B cell (primary cell): ENCODE measurements around the gene COL16A1.

Experiments
- EZH2 ChIP-seq: IDR thresholded peaks from 2 replicates; pipeline ENCODE4 v1.6.1; 2012; ENCODE audit warnings: borderline replicate concordance, low read depth, mild to moderate bottlenecking, moderate library complexity, low read length; ENCODE audit not compliant: insufficient read depth, poor library complexity, severe bottlenecking
- TF ChIP-seq, protein P1 (sequence below): fragments of 200-600 bp; IDR thresholded peaks from one replicate; pipeline ENCODE4 v1.8.0; 2022; ENCODE audit warnings: antibody characterized with exemption, mild to moderate bottlenecking

DNA sequence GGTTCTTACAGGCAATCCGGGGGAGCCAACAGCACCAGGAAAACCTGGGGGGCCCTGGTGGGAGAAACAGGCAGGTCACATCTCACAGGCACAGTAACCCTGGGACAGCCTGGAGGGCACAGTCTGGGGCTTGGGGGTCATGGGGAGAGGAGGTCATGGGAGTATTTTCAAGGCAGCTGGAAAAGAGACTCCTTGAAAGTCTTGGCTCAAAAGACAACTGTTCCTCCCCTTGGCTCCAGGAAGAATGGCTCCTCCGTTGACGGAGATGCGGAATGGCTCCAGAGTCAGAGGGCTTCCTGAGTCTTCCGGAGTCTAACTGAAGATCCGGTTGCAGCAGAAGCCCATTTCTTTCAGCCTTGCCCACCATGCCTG is 33.2 kb downstream of the COL16A1 start:
- TF ChIP-seq, protein P1, sequence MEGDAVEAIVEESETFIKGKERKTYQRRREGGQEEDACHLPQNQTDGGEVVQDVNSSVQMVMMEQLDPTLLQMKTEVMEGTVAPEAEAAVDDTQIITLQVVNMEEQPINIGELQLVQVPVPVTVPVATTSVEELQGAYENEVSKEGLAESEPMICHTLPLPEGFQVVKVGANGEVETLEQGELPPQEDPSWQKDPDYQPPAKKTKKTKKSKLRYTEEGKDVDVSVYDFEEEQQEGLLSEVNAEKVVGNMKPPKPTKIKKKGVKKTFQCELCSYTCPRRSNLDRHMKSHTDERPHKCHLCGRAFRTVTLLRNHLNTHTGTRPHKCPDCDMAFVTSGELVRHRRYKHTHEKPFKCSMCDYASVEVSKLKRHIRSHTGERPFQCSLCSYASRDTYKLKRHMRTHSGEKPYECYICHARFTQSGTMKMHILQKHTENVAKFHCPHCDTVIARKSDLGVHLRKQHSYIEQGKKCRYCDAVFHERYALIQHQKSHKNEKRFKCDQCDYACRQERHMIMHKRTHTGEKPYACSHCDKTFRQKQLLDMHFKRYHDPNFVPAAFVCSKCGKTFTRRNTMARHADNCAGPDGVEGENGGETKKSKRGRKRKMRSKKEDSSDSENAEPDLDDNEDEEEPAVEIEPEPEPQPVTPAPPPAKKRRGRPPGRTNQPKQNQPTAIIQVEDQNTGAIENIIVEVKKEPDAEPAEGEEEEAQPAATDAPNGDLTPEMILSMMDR = no peak
- no peak for TF ChIP-seq EZH2
